Raji (cell line): ENCODE results near the gene KIAA1671.

Experiments used
- POLR2A ChIP-seq: IDR thresholded peaks from 2 replicates; pipeline ENCODE4 v1.6.1; 2011; ENCODE audit warnings: low read depth, low read length, control low read depth; ENCODE audit not compliant: insufficient read depth

Gene KIAA1671

GRCh38 chr22:25149014-25149413 is 196.5 kb downstream of the KIAA1671 start:
- TF ChIP-seq POLR2A: no peak

DNA sequence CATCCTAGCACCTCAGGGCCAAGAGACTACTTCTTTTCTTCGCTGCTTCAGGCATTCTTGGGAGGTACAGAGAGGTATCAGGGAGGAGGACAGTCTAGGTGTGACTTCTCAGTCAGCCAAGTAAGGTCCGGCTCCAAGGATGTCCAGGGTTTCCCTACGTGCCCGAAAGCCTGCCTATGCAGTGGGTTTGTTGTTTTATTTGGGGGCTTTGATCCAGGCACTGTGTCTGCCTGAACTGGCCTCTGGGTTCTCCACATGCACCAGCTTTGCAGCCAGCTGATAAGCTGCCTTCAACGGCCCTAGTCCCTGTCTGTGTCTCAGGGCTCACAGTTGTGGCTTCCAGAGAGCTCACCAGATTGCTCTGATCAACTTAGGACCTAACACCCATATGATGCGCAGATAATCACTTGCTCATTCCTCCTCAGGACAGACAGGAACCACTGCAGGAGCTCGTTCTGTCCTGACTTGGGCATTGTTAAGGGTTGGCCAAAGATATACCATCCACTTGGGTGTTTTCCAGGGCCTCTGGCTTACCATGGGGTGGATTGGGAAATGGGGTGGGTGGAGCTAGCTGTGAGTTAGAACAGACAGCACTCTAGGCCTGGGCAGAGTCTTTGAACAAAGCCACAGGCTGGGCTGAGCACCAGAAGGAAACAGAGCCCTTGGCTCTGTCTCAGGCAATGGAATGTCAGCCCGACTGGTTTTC is 201.6 kb downstream of the KIAA1671 start:
- no peak for TF ChIP-seq POLR2A

GRCh38 chr22:25154667-25154999 is 202.1 kb downstream of the KIAA1671 start:
- no peak for TF ChIP-seq POLR2A

DNA sequence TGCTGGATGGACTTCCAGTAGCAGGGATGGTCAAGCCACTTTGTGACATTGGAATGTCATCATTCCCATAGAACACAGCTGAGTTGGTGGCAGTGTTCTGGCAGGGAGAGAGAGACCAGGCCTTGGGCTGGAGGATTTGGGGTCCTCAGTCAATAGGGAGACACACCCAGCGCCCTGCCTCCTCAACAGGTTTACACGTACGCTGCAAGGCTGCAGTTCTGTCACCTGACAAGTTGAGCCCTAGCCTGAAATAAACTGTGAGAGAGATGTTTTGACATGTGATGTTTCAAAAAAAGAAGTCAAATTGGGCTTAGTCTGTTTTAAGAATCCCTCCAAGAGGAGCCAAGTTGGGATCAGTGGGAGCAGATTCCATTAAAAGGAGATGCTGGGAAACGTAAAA is 204.2 kb downstream of the KIAA1671 start:
- no peak for TF ChIP-seq POLR2A

GRCh38 chr22:25159028-25159427 is 206.5 kb downstream of the KIAA1671 start:
- no peak for TF ChIP-seq POLR2A

DNA sequence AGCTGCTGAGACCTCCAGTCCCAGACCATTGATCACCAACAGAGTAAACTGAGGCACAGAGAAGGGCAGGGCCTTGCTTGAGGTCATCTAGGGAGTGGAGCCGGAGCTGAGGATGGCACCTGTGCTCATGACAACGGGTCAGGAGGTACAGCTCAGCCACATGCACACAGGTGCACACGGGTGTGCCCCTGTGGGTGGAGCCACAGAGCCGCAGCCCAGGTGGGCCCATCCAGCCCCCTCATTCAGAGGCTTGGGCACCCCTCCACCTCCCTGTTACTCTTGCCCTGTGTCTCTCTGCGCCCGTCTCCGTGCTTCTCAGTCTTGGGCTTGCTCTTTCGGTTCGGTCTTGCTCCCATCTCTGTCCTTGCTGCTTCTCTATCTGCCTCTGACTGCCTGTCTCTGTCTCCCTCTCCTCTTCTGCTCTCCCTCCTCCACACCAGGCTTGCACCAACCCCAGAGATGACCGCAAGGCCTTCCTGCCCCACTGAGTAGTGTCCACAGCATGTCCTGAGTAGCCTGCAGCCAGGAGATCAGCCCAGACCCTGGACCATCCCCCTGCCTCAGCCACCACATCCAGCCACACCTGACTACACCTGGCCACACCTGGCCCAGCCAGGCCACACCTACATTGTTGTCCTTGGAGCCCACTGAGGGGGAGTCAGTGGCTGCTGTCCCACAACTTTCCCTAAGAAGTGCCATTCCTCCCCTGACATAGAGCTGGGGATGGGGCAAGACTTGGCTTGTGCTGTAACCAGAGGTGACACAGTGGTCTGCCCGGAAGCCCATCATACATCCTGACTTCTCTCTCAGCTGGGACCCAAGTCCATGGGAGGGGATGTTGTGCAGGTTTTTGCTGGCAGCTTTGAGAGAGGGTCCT is 207.8 kb downstream of the KIAA1671 start:
- no peak for TF ChIP-seq POLR2A

- TF ChIP-seq POLR2A: no peak
Measured at GRCh38 chr22:25161017-25161915, 208.8 kb downstream of the KIAA1671 start.

GRCh38 chr22:25161916-25162530 is 209.5 kb downstream of the KIAA1671 start:
- no peak for TF ChIP-seq POLR2A

GRCh38 chr22:25162561-25162960 is 210.0 kb downstream of the KIAA1671 start:
- TF ChIP-seq POLR2A: no peak

- no peak for TF ChIP-seq POLR2A
Measured at GRCh38 chr22:25165785-25166184, 213.3 kb downstream of the KIAA1671 start.

DNA sequence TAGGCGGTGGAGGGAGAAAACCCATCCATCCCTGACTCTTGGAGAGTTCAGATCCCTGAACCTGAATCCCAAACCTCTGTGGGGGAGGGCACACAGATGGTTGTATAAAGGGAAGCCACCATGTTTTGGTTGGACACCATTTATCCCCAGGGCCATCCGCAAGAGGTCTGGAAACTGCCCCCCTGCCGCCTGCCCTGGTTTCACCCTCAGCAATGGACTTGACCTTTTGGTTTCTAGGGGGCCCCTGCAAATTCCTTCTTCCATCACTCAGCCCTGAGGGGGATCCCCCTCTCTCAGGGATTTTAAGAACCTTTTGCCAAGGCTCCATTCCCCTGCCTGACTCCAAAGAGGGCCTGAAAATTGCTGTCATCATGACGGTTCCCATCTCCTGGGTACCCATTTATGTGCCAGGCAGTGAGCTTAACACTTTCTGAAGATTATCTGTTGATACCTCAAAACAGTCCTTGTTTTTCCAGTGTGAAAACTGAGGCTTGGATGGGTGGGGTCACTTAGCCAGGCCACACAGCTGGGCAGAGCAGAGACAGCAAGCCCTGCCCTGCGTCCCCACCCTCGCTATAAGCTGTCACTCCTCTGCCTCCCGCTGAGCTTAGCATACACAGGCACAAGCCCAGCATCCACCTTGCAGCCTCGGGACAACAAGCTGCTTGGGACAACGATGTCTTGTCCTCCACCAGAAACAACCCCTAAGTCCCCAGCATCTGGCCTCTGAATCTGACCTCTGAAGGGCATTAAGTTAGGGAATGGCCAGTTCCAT is 213.9 kb downstream of the KIAA1671 start:
- TF ChIP-seq POLR2A: no peak

GRCh38 chr22:25167082-25167481 is 214.6 kb downstream of the KIAA1671 start:
- no peak for TF ChIP-seq POLR2A

- TF ChIP-seq POLR2A: no peak
Measured at GRCh38 chr22:25167834-25168601, 215.5 kb downstream of the KIAA1671 start.
